IMR-90 (cell line): ENCODE results near the gene DCC. TPM values are rescaled to one million over a fixed set of nuclear protein-coding genes. Genes with fewer than 3 reads are reported as not detected.

ENCODE experiments used
- ATAC-seq: fragments of 200-7000 bp; cut with Tn5 transposase; 2 replicates; pipeline ENCODE4 v1.9.1; 2020; ENCODE audit warnings: low read depth, mild to moderate bottlenecking, moderate library complexity
- BruUV-seq: library from RNA; stranded (reverse); fragments of 400-500 nt; replicated peaks from 2 replicates; lab custom pipeline; 2021; lab: Mats Ljungman, UMichigan
- CTCF ChIA-PET: fragments of 300-600 bp; formaldehyde crosslinking; extraction: SDS; loops from one replicate; lab custom pipeline; 2021; ENCODE audit warnings: antibody characterized with exemption; lab: Yijun Ruan, JAX
- POLR2A ChIA-PET: fragments of 300-600 bp; sonication (Branson Sonifier 250); formaldehyde crosslinking; loops from one replicate; lab custom pipeline; 2022; ENCODE audit warnings: antibody characterized with exemption; ENCODE audit not compliant: unreplicated experiment; lab: Charles Lee
- DNase-seq: peaks from one replicate; pipeline ENCODE4 v3.0.0; 2013
- H2AFZ ChIP-seq: replicated peaks from 2 replicates; pipeline ENCODE3; 2013; ENCODE audit warnings: low read length, mild to moderate bottlenecking; ENCODE audit not compliant: poor library complexity
- H2AK5ac ChIP-seq: 2 replicates; pipeline ENCODE4 v1.6.1; 2013; ENCODE audit warnings: low read depth, low read length, inconsistent platforms
- H2AK9ac ChIP-seq: replicated peaks from 2 replicates; pipeline ENCODE3; 2013; ENCODE audit warnings: mild to moderate bottlenecking, low read depth, low read length, moderate library complexity; ENCODE audit not compliant: poor library complexity
- H2BK120ac ChIP-seq: 2 replicates; pipeline ENCODE4 v1.6.1; 2013; ENCODE audit warnings: low read depth, low read length, inconsistent platforms
- H2BK15ac ChIP-seq: 3 replicates; pipeline ENCODE4 v1.6.1; 2013; ENCODE audit warnings: low read depth, low read length, inconsistent platforms
- H2BK20ac ChIP-seq: 2 replicates; pipeline ENCODE4 v1.6.1; 2013; ENCODE audit warnings: low read depth, mild to moderate bottlenecking, inconsistent platforms, low read length, moderate library complexity
- H2BK5ac ChIP-seq: 2 replicates; pipeline ENCODE4 v1.6.1; 2013; ENCODE audit warnings: mild to moderate bottlenecking, low read depth, low read length, inconsistent platforms; ENCODE audit not compliant: poor library complexity, severe bottlenecking
- H3K14ac ChIP-seq: replicated peaks from 2 replicates; pipeline ENCODE4 v1.6.1; 2013; ENCODE audit warnings: low read depth, low read length, inconsistent platforms
- H3K18ac ChIP-seq: 2 replicates; pipeline ENCODE4 v1.6.1; 2013; ENCODE audit warnings: low read depth, low read length, control low read depth
- H3K23ac ChIP-seq: 2 replicates; pipeline ENCODE4 v1.6.1; 2013; ENCODE audit warnings: low read depth, low read length, inconsistent platforms
- H3K27ac ChIP-seq: 2 replicates; pipeline ENCODE4 v1.5.1; 2013; ENCODE audit warnings: mild to moderate bottlenecking, control low read depth, low read length; ENCODE audit not compliant: insufficient read depth
- H3K27me3 ChIP-seq: 2 replicates; pipeline ENCODE4 v1.6.1; 2013; ENCODE audit warnings: low read length; ENCODE audit not compliant: control insufficient read depth, insufficient read depth
- H3K36me3 ChIP-seq: 2 replicates; pipeline ENCODE4 v1.6.1; 2013; ENCODE audit warnings: low read length, mixed read lengths; ENCODE audit not compliant: control insufficient read depth, insufficient read depth
- H3K4ac ChIP-seq: 2 replicates; pipeline ENCODE4 v1.6.1; 2013; ENCODE audit warnings: low read depth, low read length, inconsistent platforms
- H3K4me1 ChIP-seq: 2 replicates; pipeline ENCODE4 v1.6.1; 2013; ENCODE audit warnings: low read length, mixed read lengths; ENCODE audit not compliant: control insufficient read depth, insufficient read depth
- H3K4me2 ChIP-seq: 2 replicates; pipeline ENCODE4 v1.6.1; 2013; ENCODE audit warnings: low read depth, mild to moderate bottlenecking, control low read depth, low read length, moderate library complexity
- H3K4me3 ChIP-seq: 2 replicates; pipeline ENCODE4 v1.5.1; 2013; ENCODE audit warnings: low read depth, mild to moderate bottlenecking, control low read depth, low read length, moderate library complexity; ENCODE audit not compliant: insufficient read depth
- H3K56ac ChIP-seq: 2 replicates; pipeline ENCODE4 v1.6.1; 2013; ENCODE audit warnings: low read length, inconsistent platforms; ENCODE audit not compliant: insufficient read depth; ENCODE audit errors: extremely low read depth
- H3K79me1 ChIP-seq, 2 experiments: 2 replicates each; pipeline ENCODE4 v1.6.1; 2013; ENCODE audit warnings: low read length in 2 of 2, inconsistent platforms in 1 of 2, low read depth in 1 of 2
- H3K9ac ChIP-seq: 2 replicates; pipeline ENCODE4 v1.6.1; 2013; ENCODE audit warnings: low read depth, low read length, control low read depth
- H3K9me1 ChIP-seq: 2 replicates; pipeline ENCODE4 v1.6.1; 2013; ENCODE audit warnings: low read length, inconsistent platforms; ENCODE audit not compliant: insufficient read depth
- H3K9me3 ChIP-seq: 2 replicates; pipeline ENCODE4 v1.6.1; 2013; ENCODE audit warnings: low read length; ENCODE audit not compliant: control insufficient read depth, insufficient read depth
- H4K20me1 ChIP-seq: 2 replicates; pipeline ENCODE4 v1.6.1; 2013; ENCODE audit warnings: low read length, inconsistent platforms; ENCODE audit not compliant: insufficient read depth
- H4K5ac ChIP-seq: 2 replicates; pipeline ENCODE4 v1.6.1; 2013; ENCODE audit warnings: mild to moderate bottlenecking, low read depth, low read length, control low read depth
- H4K8ac ChIP-seq, 2 experiments: 2 replicates each; pipeline ENCODE4 v1.6.1; 2013; ENCODE audit warnings: low read depth in 2 of 2, low read length in 2 of 2, control low read depth in 1 of 2, inconsistent platforms in 1 of 2
- H4K91ac ChIP-seq: 2 replicates; pipeline ENCODE4 v1.6.1; 2013; ENCODE audit warnings: low read depth, low read length, inconsistent platforms; ENCODE audit not compliant: insufficient read depth
- BHLHE40 ChIP-seq: fragments of 150-350 bp; IDR thresholded peaks from 2 replicates; pipeline ENCODE4 v1.6.1; 2016; ENCODE audit warnings: mild to moderate bottlenecking, low read depth, low read length
- CEBPB ChIP-seq: IDR thresholded peaks from 2 replicates; pipeline ENCODE4 v1.6.1; 2012; ENCODE audit warnings: low read depth, low read length, improper control_type of control experiment
- CHD1 ChIP-seq: IDR thresholded peaks from 2 replicates; pipeline ENCODE4 v1.6.1; 2012; ENCODE audit warnings: low read depth, low read length, improper control_type of control experiment
- ELK1 ChIP-seq: fragments of 150-350 bp; IDR thresholded peaks from 2 replicates; pipeline ENCODE4 v1.6.1; 2016; ENCODE audit warnings: low read depth, mild to moderate bottlenecking, low read length, moderate library complexity, borderline replicate concordance
- FOS ChIP-seq: fragments of 150-350 bp; IDR thresholded peaks from 2 replicates; pipeline ENCODE4 v1.6.1; 2016; ENCODE audit warnings: low read depth, low read length
- MAFK ChIP-seq: IDR thresholded peaks from 2 replicates; pipeline ENCODE4 v1.6.1; 2012; ENCODE audit warnings: low read depth, low read length, improper control_type of control experiment
- MAZ ChIP-seq: IDR thresholded peaks from 2 replicates; pipeline ENCODE4 v1.6.1; 2012; ENCODE audit warnings: low read depth, mild to moderate bottlenecking, low read length, improper control_type of control experiment, moderate library complexity, borderline replicate concordance
- POLR2A ChIP-seq: IDR thresholded peaks from 2 replicates; pipeline ENCODE4 v1.6.1; 2012; ENCODE audit warnings: mild to moderate bottlenecking, low read depth, low read length
- RCOR1 ChIP-seq: IDR thresholded peaks from 2 replicates; pipeline ENCODE4 v1.6.1; 2012; ENCODE audit warnings: mild to moderate bottlenecking, low read length, improper control_type of control experiment; ENCODE audit not compliant: insufficient replicate concordance
- SMC3 ChIP-seq: fragments of 150-350 bp; IDR thresholded peaks from 2 replicates; pipeline ENCODE4 v1.6.1; 2016; ENCODE audit warnings: low read depth, mild to moderate bottlenecking, antibody characterized with exemption, low read length, moderate library complexity
- USF2 ChIP-seq: fragments of 150-350 bp; IDR thresholded peaks from 2 replicates; pipeline ENCODE4 v1.6.1; 2017; ENCODE audit warnings: mild to moderate bottlenecking, antibody characterized with exemption, low read length, low read depth
- WGBS, 2 experiments: methylation state at CpG; one replicate each; pipeline versions ENCODE4 v1.1.5 to v1.1.7; 2013; ENCODE audit warnings: missing lambda C conversion rate in 2 of 2; ENCODE audit not compliant: insufficient read length in 1 of 2; ENCODE audit errors: extremely low coverage in 2 of 2; 5-methylcytosine and 5-hydroxymethylcytosine counted together
- dilution Hi-C: fragments of 300-500 bp; cut with HindIII; formaldehyde crosslinking; loops from one replicate; pipeline ENCODE4 v1.14.3; 2018; ENCODE audit warnings: low sequenced_read_pairs; ENCODE audit not compliant: unreplicated experiment
- in situ Hi-C: fragments of 300-500 bp; cut with MboI; formaldehyde crosslinking; loops from 3 replicates; pipeline ENCODE4 v1.14.3; 2019; ENCODE audit warnings: low sequenced_read_pairs, inconsistent platforms, mixed read lengths
- intact Hi-C: fragments of 100-400 bp; cut with micrococcal nuclease; formaldehyde crosslinking; loops from 2 replicates; pipeline ENCODE4 v1.10.0; 2022
- polyA plus RNA-seq, 3 experiments: library from polyadenylated mRNA; depleted of rRNA; stranded (reverse); fragments of >200 nt; gene quantifications; 2 replicates each; pipeline ENCODE4 v1.2.3, GENCODE V29; 2012; ENCODE audit warnings: low replicate concordance in 1 of 3
- total RNA-seq: library from RNA; depleted of rRNA; stranded (reverse); fragments of >200 nt; gene quantifications from 2 replicates; pipeline ENCODE4 v1.2.3, GENCODE V29; 2012
- TF ChIP-seq, protein P1 (sequence below): conservative IDR thresholded peaks from 2 replicates; pipeline ENCODE4 v1.5.1; 2012; ENCODE audit warnings: mild to moderate bottlenecking, low read depth, low read length, improper control_type of control experiment

DCC gene
- total and polyA plus RNA-seq, 2 of the 4 experiments (the other 2 are of a cell fraction): 0.31 to 0.54 TPM

GRCh38 chr18:52903857-52904256, 563.9 kb downstream of the DCC start:
- Histone ChIP-seq H2BK120ac (no peak overlapping the region), H3K4me2 (no peak overlapping the region), H3K4me1 (no peaks in the 10 kb centered on the region), H4K5ac (no peak overlapping the region), H4K91ac (no peak overlapping the region), H3K4me3 (no peak overlapping the region), H4K8ac (no peak overlapping the region), H3K9ac (no peak overlapping the region), H2AK5ac (no peak overlapping the region), H3K4ac (no peak overlapping the region), H3K79me1 (no peaks in the 10 kb centered on the region), H3K27ac (no peak overlapping the region), H3K56ac (no peak overlapping the region), H2BK20ac (no peak overlapping the region), H3K27me3 (no peaks in the 10 kb centered on the region), H2AFZ (no peak overlapping the region), H2BK15ac (no peak overlapping the region), H3K23ac (no peak overlapping the region), H3K36me3 (no peaks in the 10 kb centered on the region), H2AK9ac (no peak overlapping the region), H4K20me1 (no peaks in the 10 kb centered on the region), H3K14ac (no peak overlapping the region), H3K9me1 (no peaks in the 10 kb centered on the region), H3K18ac (no peak overlapping the region), H2BK5ac (no peak overlapping the region), H3K9me3 (peaks cover 3% of the 10 kb centered on the region)
- TF ChIP-seq POLR2A (no peak), MAZ (no peak), SMC3 (no peak), FOS (no peak), BHLHE40 (no peak), CHD1 (no peak), RCOR1 (no peak), ELK1 (no peak), CEBPB (no peak), MAFK (no peak), USF2 (no peak)
- TF ChIP-seq, protein P1, sequence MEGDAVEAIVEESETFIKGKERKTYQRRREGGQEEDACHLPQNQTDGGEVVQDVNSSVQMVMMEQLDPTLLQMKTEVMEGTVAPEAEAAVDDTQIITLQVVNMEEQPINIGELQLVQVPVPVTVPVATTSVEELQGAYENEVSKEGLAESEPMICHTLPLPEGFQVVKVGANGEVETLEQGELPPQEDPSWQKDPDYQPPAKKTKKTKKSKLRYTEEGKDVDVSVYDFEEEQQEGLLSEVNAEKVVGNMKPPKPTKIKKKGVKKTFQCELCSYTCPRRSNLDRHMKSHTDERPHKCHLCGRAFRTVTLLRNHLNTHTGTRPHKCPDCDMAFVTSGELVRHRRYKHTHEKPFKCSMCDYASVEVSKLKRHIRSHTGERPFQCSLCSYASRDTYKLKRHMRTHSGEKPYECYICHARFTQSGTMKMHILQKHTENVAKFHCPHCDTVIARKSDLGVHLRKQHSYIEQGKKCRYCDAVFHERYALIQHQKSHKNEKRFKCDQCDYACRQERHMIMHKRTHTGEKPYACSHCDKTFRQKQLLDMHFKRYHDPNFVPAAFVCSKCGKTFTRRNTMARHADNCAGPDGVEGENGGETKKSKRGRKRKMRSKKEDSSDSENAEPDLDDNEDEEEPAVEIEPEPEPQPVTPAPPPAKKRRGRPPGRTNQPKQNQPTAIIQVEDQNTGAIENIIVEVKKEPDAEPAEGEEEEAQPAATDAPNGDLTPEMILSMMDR: no peak; the same call in 1 of the 2 replicates
- ChIA-PET POLR2A (no interaction called here), CTCF (no interaction called here)
- DNase-seq (no peak), ATAC-seq (no peak)
- intact Hi-C loops (no loop called here), in situ Hi-C loops (no loop called here), dilution Hi-C loops (no loop called here)
- WGBS, 2 experiments: 0% methylated on average over 1 of the region's 3 CpGs; no CpG with 5 or more reads in 1 of the 2 experiments
- BruUV-seq: no TSS peak
